ENCODE results near the gene SF3B1.

- TF ChIP-seq CTCF (conservative IDR thresholded peaks at IDR 0.05; ENCODE audit: low read length) = no peak
- no peak for TF ChIP-seq EZH2phosphoT487 (IDR thresholded peaks at IDR 0.05; ENCODE audit: borderline replicate concordance)
Observed at GRCh38 chr2:197398913-197399312, 35.9 kb downstream of the SF3B1 start.
